Mucosa of descending colon (tissue), 3 donors: ENCODE results near the gene ANGPTL4. TPM values are rescaled to one million over a fixed set of nuclear protein-coding genes. Genes with fewer than 3 reads are reported as not detected.

Experiments
- ATAC-seq: fragments of 200-7000 bp; cut with Tn5 transposase; one replicate; pipeline ENCODE4 v1.9.1; 2020; ENCODE audit warnings: mild to moderate bottlenecking, moderate library complexity
- DNase-seq, 3 donors: peaks; one replicate each; pipeline ENCODE4 v3.0.0-alpha.2; 2020
- H3K36me3 ChIP-seq: fragments of 200-600 bp; one replicate; pipeline ENCODE4 v1.8.0; 2021; ENCODE audit warnings: low read depth, mild to moderate bottlenecking
- H3K4me1 ChIP-seq: fragments of 200-600 bp; one replicate; pipeline ENCODE4 v1.8.0; 2021; ENCODE audit warnings: low read depth, mild to moderate bottlenecking
- H3K4me3 ChIP-seq: fragments of 200-600 bp; one replicate; pipeline ENCODE4 v1.8.0; 2021; ENCODE audit warnings: mild to moderate bottlenecking
- H3K9me3 ChIP-seq: fragments of 200-600 bp; one replicate; pipeline ENCODE4 v1.8.0; 2021; ENCODE audit warnings: mild to moderate bottlenecking
- intact Hi-C, 2 donors: fragments of 100-400 bp; cut with DNase I in 1 of 2; cut with micrococcal nuclease in 1 of 2; formaldehyde crosslinking; loops; one replicate each; pipeline versions ENCODE4 v1.11.0 to v1.11.1; 2022; cut with DNase I, micrococcal nuclease
- total RNA-seq, 3 donors: library from RNA; stranded (reverse); fragmentation: NEBNext Ultra II Directional in 2 of 3; extraction: Animal tissue kit (Norgen Biotek cat#: 25700) in 2 of 3; gene quantifications; one replicate each; pipeline versions ENCODE4 v1.2.1 to v1.2.4, GENCODE V29; 2021 to 2023
- TF ChIP-seq, protein P1 (sequence below): fragments of 200-600 bp; IDR thresholded peaks from one replicate; pipeline ENCODE4 v1.8.0; 2022; ENCODE audit warnings: antibody characterized with exemption, mild to moderate bottlenecking
- donor health status: DM: no; HTN: no; CAD: no; lungs with moderate emphysema.
- donor health status: DM: no; HTN: no; CAD: no.
- donor health status: DM: no; HTN: yes; CAD: no.

ANGPTL4 gene
- total RNA-seq, 3 donors from 2014 or later: 2.8 to 9.5 (median 2.9) TPM

DNA sequence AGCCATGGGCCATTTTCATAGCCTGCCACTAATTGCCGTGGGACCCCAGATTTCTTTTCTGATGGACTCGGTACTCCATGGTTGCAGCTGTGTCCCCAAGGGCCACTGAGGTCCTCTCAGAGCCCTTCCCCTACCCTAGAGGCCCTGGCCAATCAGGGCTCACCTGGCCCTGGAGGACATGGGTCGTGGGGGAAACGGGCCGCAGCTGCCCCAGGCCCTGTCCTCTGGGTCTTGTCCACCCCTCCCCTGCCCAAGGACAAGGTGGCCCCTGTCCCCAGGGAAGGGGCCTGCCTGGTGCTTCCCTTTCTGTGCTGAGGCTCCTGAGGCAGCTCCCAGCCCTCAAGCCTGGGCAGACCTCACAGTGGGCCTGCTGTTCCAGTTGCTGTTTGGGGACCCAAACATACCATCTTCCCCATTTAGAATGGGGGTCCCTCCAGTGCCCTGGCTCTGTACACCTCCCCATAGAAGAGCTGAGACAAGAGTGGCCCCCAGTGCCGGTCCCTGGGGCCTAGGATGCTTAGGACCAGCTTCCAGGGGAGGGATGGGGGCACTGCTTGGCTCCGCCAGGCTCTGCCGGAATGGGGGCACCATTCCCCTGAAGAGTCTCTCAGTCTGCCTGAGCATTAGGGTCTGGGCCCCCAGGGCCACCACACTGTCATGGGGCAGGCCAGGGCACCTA, 29.4 kb downstream of the ANGPTL4 start:
- H3K4me1 ChIP-seq: peaks cover 38% of the 10 kb centered on the region
- DNase-seq (peak in 2 of 3 donors; percentile 21 to 49), ATAC-seq (no peak)
- intact Hi-C loops: no loop called here
- no peaks in the 10 kb centered on the region for H3K9me3 ChIP-seq
- TF ChIP-seq, protein P1, sequence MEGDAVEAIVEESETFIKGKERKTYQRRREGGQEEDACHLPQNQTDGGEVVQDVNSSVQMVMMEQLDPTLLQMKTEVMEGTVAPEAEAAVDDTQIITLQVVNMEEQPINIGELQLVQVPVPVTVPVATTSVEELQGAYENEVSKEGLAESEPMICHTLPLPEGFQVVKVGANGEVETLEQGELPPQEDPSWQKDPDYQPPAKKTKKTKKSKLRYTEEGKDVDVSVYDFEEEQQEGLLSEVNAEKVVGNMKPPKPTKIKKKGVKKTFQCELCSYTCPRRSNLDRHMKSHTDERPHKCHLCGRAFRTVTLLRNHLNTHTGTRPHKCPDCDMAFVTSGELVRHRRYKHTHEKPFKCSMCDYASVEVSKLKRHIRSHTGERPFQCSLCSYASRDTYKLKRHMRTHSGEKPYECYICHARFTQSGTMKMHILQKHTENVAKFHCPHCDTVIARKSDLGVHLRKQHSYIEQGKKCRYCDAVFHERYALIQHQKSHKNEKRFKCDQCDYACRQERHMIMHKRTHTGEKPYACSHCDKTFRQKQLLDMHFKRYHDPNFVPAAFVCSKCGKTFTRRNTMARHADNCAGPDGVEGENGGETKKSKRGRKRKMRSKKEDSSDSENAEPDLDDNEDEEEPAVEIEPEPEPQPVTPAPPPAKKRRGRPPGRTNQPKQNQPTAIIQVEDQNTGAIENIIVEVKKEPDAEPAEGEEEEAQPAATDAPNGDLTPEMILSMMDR: no peak
- H3K36me3 ChIP-seq: no peaks in the 10 kb centered on the region
- no peak overlapping the region for H3K4me3 ChIP-seq

GRCh38 chr19:8393871-8394250, 29.9 kb downstream of the ANGPTL4 start:
- TF ChIP-seq, protein P1: no peak
- intact Hi-C loops: no loop called here
- no peak overlapping the region for H3K4me3 ChIP-seq
- H3K9me3 ChIP-seq: no peaks in the 10 kb centered on the region
- DNase-seq (peak in 2 of 3 donors; percentile 14 to 47), ATAC-seq (no peak)
- peaks cover 38% of the 10 kb centered on the region for H3K4me1 ChIP-seq
- no peaks in the 10 kb centered on the region for H3K36me3 ChIP-seq

GRCh38 chr19:8395621-8396082, 31.7 kb downstream of the ANGPTL4 start:
- H3K4me1 ChIP-seq: peaks cover 32% of the 10 kb centered on the region
- intact Hi-C loops: no loop called here
- ATAC-seq (no peak), DNase-seq (peak in 2 of 3 donors; percentile 22 to 35)
- H3K9me3 ChIP-seq: no peaks in the 10 kb centered on the region
- H3K4me3 ChIP-seq: no peak overlapping the region
- H3K36me3 ChIP-seq: no peaks in the 10 kb centered on the region
- TF ChIP-seq, protein P1: no peak

- H3K36me3 ChIP-seq: no peaks in the 10 kb centered on the region
- H3K4me3 ChIP-seq: no peak overlapping the region
- peaks cover 30% of the 10 kb centered on the region for H3K4me1 ChIP-seq
- TF ChIP-seq, protein P1: no peak
- no peaks in the 10 kb centered on the region for H3K9me3 ChIP-seq
- intact Hi-C loops: no loop called here
- ATAC-seq (no peak), DNase-seq (peak in 1 of 3 donors; percentile 34)
Measured at GRCh38 chr19:8396185-8396562, 32.2 kb downstream of the ANGPTL4 start.

GRCh38 chr19:8396563-8397203, 32.7 kb downstream of the ANGPTL4 start:
- DNase-seq (peak; percentile 66 to 79 (median 68)), ATAC-seq (peak; percentile 64)
- no peaks in the 10 kb centered on the region for H3K36me3 ChIP-seq
- H3K9me3 ChIP-seq: no peaks in the 10 kb centered on the region
- peaks cover 24% of the 10 kb centered on the region for H3K4me1 ChIP-seq
- TF ChIP-seq, protein P1: peak; percentile 31
- no peak overlapping the region for H3K4me3 ChIP-seq
- intact Hi-C loops: no loop called here
